GM19397 (cell line): ENCODE measurements around the gene PERM1.

ENCODE experiments used
- ATAC-seq: cut with Tn5 transposase; IDR thresholded peaks from one replicate; pipeline ENCODE4 v1.9.1; 2021; ENCODE audit warnings: mild to moderate bottlenecking, moderate library complexity; ENCODE audit not compliant: unreplicated experiment

The PERM1 gene

DNA sequence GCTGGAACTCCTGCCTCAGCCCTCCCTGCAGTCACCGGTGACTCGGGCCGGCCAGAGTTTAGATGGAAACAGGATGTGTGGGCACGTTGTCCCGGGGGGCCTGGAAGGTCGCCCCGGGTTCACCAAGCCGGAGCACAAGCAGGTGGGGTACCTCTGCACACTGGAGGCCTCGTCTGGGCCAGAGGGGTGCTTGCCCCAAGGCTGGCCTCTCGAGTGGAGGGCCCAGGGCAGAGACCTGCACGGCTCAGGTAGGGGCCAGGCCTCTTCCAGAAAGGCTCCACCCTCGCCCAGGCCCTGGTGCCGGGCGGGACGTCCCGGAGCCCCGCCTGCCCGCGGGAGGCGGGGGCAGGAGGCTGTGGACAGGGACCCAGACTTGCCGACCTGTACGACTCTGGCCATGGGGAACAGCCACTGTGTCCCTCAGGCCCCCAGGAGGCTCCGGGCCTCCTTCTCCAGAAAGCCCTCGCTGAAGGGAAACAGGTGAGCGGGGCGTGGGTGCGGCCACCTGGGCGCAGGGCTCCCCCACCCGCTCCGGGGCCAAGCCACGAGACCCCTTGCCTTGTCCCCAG lies 15.7 kb downstream of the PERM1 start, which contains the start of gene PLEKHN1:
Gene PLEKHN1, plus strand, starts transcription at position 348 of the 569 bp plus-strand sequence. Its CDS starts 50 bp downstream, at position 398.
- ATAC-seq: peak; percentile 17

DNA sequence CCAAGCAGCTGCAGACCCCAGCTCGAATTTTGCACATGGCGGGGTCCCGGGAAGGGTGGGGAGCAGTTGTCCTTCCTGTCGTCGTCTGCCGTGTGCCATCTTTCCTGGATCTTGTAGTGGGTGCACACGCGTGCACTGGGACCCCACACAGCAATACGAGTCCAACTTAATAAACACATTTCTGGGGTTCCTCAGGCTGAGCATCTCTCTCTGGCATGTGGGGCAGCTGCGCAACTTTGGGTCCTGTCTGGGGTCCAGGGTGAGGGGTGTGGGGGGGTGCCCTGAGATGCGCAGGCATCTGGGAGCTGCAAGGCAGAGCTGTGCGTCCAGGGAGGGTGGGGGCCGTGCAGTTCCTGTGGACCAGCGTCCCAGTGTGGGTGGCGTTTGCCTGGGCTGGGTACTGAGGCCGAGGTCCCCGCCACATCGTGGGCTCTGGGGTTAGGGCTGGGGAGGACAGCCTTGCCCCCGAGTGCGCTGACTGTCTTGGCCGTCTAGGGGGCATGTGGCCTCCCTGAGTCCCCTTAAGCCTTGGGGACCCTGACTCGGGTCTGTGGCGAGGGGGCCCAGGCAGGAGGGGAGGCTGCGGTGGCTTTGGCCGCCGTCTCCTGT lies 16.3 kb downstream of the PERM1 start:
- no peak for ATAC-seq

DNA sequence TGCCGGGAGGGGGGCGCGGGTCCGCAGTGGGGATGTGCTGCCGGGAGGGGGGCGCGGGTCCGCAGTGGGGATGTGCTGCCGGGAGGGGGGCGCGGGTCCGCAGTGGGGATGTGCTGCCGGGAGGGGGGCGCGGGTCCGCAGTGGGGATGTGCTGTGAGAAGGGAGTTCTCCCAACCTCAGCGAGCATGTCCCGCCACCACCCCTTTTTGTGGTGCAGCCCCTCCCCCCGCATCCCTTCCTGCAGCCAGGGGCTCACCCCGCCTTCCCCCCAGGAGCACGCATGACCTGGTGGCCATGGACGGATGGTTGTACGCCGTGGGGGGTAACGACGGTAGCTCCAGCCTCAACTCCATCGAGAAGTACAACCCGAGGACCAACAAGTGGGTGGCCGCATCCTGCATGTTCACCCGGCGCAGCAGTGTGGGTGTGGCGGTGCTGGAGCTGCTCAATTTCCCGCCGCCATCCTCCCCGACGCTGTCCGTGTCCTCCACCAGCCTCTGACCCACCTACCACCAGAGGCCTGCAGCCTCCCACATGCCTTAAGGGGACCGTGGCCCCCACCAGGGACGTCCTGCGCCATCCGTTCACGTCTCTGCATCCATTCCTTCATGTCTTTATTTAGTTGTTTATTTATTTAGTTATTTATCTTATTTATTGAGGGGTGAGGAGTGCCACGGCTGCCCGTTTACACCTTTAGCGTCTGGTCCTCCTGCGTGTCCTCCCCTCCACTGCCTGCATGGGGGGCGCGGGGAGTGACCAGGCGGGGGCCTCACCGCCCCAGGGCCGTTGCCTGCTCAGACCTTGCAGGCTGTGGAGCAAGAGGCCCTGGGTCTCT lies 17.0 kb downstream of the PERM1 start:
- no peak for ATAC-seq

DNA sequence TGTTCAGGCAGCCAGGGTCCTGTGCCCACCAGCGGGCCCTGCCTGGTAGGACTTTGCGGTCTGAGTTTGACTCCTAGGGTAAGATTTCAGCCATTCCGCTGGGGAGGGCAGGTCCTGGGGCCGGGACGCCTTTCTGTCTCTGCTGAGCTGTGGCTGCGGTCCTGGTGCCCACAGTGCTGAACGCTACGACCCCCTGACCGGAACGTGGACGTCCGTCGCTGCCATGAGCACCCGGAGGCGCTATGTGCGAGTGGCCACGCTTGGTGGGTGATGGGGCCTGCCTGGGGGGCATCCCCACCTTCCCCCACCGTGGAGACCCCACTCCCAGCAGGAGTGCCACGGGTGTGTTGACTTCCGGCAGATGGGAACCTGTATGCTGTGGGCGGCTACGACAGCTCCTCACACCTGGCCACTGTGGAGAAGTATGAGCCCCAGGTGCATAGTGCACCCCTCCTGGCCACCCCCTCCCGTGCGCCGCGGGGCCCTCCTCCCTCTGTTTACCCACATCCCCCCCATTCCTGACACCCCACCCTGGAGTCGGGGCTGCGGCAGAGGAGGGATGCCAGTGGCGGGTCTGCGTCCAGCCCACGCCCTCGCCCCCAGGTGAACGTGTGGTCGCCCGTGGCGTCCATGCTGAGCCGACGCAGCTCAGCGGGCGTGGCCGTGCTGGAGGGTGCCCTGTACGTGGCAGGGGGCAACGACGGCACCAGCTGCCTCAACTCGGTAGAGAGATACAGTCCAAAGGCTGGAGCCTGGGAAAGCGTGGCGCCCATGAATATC lies 18.0 kb downstream of the PERM1 start:
- no peak for ATAC-seq

DNA sequence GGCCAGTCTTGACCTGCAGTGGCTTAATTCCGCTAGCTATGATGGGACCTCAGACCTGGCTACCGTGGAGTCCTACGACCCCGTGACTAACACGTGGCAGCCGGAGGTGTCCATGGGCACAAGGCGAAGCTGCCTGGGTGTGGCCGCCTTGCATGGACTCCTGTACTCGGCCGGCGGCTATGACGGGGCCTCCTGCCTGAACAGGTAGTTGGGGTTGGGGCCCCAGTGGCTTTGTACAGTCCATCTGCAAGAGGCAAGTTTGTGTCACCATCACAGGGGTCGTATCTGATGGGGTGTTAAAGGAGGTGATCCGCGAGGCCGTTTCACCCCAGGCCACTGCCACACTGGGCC lies 18.6 kb downstream of the PERM1 start:
- no peak for ATAC-seq

DNA sequence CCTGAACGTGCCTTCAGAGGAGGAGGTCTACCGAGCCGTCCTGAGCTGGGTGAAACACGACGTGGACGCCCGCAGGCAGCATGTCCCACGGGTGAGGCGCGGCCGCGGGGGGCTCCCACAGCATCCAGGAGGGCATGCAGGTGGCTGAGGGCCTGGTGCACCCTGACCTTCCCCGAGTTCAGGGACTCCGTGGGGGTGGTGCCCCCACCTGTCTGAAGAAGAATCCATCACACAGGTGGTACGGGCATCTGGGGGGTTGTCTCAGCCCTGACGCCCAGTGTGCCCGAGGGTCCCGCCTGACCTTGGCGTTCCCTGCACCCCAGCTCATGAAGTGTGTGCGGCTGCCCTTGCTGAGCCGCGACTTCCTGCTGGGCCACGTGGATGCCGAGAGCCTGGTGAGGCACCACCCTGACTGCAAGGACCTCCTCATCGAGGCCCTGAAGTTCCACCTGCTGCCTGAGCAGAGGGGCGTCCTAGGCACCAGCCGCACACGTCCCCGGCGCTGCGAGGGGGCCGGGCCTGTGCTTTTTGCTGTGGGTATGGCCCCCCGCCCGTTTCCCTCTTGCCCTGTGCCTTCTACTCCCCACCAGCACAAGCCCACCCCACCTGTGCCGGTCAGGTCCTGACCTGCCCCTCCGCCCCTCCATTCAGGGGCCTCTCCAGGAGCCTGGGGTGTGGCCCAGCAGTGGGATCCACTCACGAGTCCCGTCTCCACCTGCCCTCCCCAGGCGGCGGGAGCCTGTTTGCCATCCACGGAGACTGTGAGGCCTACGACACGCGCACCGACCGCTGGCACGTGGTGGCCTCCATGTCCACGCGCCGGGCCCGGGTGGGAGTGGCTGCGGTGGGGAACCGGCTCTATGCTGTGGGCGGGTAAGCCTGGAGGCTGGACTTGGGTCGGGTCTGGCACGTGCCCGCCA lies 19.3 kb downstream of the PERM1 start:
- no peak for ATAC-seq

DNA sequence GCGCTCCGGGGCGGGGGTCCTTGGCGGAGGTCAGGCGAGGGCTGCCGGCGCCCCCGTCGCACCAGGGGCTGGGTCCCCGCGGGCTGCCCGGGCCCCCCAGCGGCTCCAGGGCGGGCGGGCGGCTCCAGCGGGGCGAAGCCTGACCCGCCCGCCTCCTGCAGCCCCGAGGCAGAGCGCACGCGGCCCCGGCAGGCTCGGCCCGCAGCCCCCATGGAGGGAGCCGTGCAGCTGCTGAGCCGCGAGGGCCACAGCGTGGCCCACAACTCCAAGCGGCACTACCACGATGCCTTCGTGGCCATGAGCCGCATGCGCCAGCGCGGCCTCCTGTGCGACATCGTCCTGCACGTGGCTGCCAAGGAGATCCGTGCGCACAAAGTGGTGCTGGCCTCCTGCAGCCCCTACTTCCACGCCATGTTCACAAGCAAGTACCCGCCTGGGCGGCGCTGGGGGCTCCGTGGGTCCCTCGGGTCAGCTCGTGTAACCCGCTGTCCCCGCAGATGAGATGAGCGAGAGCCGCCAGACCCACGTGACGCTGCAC lies 20.7 kb downstream of the PERM1 start:
- ATAC-seq: no peak

DNA sequence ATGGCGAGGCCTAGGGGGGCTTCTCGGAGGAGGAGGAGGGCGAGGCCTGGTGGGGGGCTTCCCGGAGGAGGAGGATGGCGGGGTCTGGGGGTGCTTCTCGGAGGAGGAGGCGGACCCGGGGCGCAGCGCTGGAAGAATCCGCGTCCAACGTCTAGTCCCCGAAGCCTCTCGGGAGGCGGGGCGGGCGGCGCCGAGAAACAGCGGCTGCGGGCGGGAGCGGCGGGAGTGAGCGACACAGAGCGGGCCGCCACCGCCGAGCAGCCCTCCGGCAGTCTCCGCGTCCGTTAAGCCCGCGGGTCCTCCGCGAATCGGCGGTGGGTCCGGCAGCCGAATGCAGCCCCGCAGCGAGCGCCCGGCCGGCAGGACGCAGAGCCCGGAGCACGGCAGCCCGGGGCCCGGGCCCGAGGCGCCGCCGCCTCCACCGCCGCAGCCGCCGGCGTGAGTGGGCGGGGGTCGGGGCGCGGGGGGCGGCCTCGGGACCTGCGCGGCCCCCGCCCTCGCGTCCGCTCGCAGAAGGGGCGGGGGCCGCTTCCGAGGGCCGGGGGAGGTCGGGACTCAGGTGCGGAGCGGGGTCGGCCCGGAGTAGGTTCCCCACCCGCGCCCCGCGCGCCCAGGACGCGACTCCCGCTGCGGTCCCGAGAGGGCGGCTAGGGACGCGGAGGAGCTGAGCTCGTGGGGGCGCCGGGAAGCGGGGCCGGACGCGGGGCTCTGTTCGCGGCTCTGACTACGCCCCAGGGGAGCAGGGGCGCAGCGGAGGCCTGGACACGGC lies 21.3 kb downstream of the PERM1 start, which contains the start of gene KLHL17:
Gene KLHL17, plus strand, starts transcription at position 222 of the 769 bp plus-strand sequence. Its CDS starts 110 bp downstream, at position 332.
- ATAC-seq: no peak

DNA sequence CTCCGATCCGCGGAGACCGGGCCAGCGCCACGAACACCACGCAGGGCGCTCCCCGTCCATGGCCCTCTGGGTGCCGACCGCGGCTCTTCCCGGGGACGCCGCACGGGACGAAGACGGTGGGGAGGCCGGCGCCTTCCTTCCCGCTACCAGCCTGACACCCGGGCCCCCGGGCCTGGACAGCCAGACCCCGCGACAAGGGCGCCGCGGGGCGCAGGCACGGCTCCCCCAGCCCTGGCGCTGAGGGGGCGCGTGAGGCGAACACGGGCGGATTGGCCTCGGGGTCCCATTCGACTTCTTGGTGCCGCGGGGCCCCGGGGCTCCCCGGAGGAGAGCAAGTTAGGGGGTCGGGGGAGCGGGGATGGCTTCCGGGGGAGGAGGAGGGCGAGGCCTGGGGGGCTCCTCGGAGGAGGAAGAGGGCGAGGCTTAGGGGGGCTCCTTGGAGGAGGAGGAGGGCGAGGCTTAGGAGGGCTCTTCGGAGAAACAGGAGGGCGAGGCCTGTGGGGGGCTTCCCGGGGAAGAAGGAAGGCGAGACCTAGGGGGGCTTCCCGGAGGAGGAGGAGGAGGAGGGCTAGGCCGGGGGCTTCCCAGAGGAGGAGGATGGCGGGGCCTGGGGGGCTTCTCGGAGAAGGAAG lies 22.0 kb downstream of the PERM1 start:
- no peak for ATAC-seq

DNA sequence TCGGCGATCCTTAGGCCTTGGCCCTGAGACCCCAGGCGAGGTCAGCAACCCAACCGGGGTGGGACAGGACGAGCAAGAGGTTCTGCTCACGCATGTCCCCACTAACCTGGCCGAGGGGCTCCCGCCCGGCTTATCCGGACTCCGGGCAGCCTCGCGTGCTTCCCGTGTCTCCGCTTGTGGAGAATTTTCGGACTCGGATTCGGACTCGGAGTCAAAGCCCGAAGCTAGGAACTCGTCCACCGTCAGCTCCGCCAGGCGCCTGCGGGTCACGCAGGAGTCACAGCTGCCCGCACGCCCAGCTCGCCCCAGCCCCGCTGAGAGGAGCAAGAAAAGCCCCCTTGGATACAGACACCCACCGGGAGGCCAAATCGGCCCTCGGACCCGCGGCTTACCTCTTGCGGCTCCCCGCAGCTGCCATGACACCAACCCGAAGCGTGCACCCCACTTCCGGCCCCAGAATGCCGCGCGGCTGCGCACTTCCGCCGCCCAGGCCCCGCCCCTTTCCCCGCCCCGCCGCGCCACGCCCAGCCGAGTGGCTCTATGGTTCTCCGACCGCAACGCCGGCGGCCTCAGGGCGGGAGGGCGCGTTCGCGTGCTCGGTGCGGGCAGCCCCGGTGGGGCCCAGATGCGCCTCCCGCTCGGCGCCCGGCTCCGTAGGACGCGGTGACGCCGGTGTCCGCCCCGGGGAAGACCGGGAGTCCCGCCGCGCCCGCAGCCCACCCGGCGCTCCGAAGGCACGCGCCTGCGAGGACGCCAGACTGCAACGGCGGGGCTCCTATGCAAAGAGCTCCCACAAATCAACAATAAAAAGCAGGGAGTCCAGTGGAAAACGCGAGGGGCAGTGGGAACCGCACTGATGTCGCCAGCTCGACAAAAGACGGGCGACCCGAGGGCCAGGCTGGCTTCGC lies 22.8 kb downstream of the PERM1 start, which contains the start of gene NOC2L:
Gene NOC2L, minus strand, starts transcription at position 434 of the 908 bp plus-strand sequence. Its CDS starts 16 bp downstream, at position 418.
- ATAC-seq: peak; percentile 68

DNA sequence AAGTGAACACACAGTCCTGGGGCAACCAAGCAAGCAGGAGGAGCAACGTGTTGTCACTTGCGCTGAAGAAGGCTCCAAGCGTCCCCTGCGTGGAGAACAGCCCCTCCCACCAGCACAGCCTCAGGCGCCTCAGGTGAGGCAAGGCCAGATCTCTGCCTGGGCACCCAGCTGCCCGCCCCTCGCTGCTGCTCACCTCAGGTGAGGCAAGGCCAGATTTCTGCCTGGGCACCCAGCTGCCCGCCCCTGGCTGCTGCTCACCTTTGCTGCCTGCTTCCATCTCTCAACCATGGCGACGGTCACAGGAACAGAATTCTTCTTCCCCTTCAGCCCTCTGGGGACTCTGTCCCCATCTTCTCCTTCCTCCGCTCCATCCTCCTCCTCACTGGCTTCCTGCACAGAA lies 25.3 kb downstream of the PERM1 start:
- no peak for ATAC-seq

DNA sequence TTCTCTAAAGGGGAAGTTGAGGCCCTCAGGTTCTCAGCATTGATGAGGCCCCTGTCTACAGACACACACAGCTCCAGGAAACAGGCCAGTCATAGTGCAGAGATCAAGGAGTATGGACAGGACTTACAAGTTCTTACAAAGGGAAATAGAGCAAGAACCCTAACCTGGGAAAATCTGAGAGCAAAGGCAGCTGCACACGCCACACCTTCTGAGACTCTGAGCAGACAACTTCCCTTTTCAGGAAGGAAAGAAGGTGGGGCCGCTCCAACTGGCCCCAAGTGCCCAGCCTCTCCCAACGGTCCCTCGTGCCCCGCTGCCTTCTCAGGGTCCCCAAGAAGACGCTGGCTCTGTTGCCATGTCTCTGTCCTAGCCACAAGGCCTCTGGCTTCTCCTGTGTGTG lies 26.4 kb downstream of the PERM1 start:
- no peak for ATAC-seq

DNA sequence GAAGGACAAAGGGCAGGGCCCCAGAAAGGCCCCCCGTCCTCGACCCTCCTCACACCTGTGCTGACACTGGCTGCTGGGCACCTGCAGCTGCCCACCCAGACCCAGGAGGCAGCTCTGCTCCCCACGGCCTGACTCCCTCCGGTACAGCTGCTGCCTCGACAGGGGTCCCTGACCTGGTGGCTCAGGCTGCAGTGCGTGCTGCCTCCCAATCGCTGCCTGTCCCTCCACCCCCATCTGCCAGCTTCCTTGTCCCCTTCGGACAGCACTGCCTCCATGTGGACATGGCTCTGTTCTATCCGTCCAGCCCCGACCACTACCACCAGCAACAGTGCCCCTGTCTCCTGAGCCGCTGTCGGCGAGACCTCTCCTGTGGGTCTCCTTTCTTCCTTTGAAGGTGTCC lies 27.0 kb downstream of the PERM1 start:
- no peak for ATAC-seq

DNA sequence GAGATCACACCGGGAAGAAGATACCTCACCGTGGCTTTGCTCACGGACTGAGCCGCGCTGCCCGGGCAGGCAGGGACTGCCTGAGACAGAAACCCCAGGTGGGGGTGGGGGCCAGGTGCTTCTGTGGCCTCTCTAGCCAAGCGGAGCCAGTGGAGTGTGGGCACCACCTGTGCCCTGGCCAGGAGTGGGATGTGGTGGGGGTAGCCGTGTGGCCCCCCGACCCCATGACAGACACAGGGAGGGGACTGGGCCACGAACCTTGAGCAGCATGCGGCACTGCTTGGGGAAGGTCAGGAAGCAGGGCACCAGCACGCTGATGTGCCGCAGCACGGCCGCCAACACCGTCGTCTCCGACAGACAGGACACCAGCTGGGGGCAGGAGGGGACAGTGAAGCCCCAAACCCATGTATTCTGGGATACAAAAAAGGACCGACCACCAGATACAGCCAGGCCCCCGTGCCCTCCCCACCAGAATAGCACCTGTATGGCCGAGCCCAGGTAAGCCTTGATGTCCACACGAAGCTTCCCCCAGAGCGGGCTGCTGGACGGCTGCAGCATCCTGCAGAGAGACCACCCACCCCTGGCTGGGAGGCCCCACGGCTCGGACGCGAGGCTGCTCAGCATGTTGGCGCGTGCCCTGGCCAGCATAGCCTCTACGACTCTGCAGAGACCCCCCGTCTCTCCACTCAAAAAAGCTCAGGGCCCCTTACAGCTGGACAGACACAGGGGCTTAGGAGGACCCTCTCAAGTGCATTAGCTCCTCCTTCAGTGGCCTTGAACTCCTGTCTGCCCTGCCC lies 28.2 kb downstream of the PERM1 start:
- ATAC-seq: no peak

DNA sequence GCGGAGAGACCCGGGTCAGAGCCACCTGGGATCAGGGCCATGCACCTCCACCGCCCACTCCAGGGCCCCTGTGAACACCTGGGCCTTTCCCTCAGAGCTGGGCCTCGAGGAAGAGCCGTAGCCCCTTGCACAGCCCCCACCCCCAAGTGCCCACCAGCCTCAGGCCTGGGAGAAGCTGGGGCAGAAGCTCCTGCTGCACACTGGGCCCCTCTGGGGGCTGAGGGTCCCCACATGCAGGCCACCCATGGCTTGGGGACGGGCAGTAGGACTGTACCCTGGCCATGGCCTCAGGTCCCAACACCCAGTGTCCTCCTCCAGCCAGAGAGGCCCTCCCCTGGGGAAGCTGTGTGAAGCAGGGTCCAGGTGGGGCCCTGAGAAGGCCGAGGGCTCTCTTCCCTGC lies 29.3 kb downstream of the PERM1 start:
- ATAC-seq: no peak

DNA sequence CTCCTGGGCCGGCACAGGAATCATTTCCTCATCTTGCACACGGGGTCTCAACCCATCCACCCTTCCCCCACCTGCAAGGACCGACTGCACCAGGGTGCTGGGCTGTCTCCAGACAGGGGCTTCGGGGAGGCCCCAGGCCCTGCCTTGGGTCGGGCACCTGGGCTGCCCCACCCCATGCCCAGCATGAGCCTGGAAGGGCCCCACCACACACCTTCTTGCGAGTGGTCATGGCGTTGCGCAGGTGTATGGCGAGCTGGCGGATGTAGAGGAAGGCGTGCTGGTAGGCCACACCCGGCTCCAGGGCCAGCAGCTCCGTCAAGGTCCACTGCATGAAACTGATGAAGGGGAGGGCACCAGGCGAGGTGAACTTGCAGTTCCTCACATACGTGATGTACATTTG lies 29.7 kb downstream of the PERM1 start:
- ATAC-seq: no peak

DNA sequence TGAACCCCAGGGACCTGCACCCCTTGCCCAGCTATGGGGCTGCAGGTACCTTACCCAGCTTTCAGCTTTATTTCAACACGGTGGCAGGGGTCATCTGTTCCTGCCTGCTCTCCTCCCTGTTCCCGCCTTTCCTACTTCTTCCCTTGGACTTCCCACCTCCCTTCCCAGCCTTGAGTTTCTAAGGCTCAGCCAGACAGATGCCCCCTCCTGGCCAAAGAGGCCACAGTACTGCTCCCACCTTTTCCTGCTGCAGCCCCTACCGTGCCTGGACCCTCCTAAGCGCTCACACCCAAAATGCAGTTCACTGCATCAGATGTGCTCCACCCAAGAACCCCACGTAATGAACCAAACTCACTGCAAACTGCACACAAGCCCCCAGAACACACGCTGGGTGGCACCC lies 30.5 kb downstream of the PERM1 start:
- no peak for ATAC-seq
